Stimulated activated CD4-positive, alpha-beta T cell treated with anti-CD3 and anti-CD28 coated beads, Interleukin-1b, Interleukin-23, amount 100 ng/mL, for 48 hours (primary cell): ENCODE results near the gene PDCD2L.
"Not testable (repeated sequence)": the region's sequence is repeated elsewhere in the genome, so short reads cannot be mapped to it uniquely, and the experiment has no call there.

Experiments used
- DNase-seq: peaks from one replicate; pipeline ENCODE4 v3.0.0-alpha.2; 2020

Gene PDCD2L

DNA sequence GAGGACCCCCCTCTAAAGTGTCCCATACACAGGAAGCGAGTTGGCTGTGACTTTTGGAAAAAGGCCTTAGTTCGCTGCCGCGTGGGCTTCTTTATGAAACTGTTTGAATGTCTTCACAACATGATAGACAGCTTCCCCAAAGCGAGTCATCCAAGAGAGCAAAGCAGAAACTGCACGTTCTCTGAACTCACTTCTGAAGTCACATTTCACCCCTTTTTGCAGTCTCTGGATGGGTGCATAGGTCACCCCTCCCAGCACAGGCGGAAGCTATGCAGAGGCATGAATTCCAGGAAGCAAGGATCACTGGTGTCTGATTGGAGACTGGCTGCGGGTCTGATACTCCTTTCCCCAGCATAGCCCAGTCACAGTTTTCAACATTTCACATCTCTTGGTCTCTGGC lies 28.6 kb upstream of the PDCD2L start:
- no peak for DNase-seq

DNA sequence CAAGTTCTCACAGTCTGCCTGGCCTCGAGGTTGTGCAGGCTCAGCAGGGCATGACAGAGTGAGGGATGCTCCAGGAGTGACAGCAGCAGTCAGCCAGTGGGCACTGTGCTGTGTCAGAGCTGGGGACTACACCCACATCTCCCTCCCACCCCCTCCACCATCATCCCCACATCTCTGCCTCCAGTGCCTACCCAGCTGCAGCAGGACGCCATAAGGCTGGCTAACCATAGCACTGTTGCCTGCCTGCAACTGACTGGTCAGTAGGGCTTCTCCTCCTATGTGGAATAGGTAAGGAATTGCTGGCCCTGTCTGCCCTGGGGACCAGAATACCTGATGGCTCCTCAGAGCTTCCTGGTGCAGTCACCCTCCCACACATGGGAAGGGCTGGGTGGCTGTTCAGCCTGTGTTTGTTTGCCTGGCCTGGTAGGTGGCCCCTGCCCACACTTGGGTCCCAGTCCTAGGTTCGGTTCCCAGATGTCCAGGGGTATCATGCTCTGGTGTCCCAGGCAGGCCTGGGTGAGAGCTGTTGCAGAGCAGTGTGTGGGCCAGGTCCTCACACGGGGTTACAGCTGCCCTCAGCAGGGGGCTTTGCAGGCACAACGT lies 23.5 kb upstream of the PDCD2L start:
- no peak for DNase-seq

DNA sequence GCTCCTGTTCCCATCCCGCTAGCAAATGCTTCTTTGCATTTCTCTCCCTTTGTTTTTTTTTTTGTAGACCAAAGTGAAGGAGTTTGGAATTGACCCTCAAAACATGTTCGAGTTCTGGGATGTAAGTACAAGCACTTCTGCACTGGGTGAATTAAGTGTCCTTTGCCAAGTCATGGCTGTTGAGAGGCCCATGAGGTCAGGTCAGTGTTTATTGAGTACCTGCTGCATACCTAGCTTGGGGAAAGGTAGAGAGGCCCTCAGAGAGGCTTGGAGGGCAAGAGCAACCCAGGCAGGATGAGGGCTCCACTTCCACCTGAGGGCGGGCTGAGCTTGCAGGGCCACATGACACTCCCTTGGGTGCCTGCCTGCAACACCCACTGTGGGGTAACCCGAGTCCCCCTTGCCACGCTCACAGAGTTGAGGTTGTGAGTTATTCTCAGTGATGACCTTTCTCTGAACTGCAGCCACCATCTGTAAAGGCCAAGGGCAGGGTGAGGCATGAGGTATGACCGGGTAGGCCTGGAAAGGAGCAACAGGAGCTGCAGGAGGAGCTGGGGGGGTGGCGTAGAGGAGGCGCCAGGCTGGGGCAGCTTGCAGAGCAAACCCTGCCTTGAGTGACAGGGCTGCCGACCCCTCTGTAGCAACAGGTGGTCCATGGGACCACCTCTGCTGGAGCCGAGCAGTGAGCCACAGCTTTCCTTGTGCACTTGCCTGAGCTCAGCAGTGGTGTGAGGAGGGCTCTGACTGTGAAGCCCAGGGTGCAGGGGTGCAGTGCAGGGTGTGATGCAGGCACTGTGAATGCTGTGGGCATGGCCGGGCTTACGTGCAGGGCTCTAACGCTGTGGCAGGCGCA lies 22.6 kb upstream of the PDCD2L start:
- DNase-seq = no peak

DNA sequence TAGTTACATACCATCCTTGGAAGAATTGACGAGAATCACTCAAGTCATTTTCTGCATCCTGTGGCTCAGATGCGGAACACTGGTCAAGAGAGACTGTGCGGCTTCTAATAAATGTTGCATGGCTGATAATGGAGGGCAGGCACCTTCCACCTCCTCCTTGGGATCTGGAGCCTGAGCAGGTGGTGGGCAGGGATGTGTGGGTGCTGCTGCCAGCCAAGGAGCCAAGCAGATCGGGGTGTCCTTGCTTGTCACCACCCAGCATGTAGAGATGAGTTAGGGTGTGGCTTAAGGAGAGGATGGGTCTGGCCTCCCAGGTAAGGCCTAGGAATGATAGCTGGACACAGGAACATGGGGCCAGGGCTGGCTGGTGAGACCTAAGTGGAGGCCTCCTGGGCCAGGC lies 21.7 kb upstream of the PDCD2L start:
- DNase-seq = no peak

DNA sequence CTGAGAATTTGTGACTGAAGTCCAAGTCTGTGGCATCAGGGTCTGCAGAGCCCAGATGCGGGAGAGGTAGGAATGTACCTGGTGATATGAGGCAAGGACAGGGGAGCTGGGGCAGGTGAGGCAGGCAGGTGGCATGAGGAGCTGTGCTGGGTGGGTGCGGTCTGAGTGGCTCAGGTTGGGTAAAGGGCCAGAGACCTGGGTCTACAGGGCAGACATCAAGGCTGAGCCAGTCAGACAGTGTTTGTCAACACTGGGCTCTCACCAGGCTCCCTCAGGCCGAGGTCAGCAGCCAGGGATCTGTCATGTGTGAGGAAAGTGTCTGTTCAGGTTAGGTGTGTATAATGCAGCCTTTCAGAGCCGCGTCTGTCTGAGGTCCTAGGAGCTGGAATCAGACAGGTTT lies 20.6 kb upstream of the PDCD2L start:
- no peak for DNase-seq

DNA sequence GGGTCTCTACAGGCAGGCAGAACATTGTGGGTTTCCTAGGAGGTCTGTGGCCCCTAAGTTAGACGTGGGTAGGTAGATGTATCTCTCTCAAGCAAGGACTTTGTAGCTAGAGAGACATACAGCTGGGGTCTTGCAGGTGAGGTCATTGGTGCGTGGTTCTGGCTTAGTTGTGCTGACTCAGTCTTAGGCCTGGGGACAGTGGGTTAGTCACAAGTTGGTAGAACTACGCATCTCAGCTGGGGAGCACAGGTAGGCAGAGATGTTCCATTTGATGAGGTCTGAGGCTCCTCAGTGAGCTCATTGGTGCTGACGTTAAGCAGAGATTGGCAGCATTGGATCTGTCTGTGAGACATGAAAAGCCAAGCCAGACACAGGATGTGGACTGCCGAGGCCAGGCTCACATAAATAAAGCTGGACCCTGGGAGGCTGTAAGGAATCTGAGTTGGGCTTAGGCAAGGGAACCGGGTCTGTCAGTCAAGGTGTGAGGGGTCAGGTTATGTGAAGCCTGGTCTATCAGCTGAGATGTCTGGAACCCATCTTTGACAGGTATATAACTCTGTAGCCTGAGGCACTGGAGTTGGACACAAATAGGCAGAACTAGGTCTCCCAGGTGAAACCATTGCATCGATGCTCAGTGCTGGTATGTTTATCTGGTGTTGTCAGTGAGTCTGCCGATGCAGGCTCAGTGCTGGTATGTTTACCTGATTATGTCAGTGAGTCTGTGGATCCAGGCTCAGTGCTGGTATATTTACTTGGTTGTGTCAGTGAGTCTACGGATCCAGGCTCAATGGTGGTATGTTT lies 17.4 kb upstream of the PDCD2L start:
- DNase-seq = no peak

DNA sequence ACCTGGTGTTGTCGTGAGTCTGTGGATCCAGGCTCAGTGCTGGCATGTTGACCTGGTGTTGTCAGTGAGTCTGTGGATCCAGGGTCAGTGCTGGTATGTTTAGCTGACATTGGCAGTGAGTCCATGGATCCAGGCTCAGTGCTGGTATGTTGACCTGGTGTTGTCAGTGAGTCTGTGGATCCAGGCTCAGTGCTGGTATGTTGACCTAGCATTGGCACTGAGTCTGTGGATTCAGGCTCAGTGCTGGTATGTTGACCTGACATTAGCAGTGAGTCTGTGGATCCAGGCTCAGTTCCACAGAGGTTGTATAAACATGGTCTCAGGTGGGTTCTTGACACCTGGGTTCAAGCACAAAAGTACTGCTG lies 16.8 kb upstream of the PDCD2L start:
- no peak for DNase-seq

DNA sequence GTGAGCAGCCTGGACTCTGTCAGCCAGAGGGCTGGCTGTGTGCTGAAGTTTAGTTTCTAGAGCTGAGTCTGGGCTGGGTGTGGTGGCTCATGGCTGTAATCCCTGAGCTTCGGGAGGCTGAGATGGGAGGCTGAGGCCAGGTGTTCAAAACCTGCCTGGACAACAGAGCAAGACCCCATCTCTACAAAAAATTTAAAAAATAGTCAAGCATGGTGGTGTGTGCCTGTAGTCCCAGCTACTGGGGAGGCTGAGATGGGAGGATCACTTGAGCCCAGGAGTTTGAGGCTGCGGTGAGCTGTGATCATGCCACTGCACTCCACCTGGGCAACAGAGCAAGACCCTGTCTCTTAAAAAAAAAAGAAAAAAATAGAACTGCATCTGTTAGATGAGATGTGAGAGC lies 15.5 kb upstream of the PDCD2L start:
- not testable (repeated sequence) for DNase-seq

DNA sequence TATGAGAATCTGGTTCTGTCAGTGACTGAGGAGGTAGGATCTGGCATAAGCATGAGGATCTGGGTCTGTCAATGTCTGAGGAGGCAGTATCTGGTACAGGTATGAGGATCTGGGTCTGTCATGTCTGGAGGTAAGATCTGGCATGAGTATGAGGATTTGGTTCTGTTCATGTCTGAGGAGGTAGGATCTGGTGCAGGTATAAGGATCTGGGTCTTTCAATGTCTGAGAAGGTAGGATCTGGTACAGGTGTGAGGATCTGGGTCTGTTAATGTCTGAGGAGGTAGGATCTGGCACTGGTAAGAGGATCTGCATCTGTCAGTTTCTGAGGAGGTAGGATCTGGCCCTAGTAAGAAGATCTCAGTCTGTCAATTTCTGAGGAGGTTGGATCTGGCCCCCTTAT lies 12.4 kb upstream of the PDCD2L start:
- no peak for DNase-seq

DNA sequence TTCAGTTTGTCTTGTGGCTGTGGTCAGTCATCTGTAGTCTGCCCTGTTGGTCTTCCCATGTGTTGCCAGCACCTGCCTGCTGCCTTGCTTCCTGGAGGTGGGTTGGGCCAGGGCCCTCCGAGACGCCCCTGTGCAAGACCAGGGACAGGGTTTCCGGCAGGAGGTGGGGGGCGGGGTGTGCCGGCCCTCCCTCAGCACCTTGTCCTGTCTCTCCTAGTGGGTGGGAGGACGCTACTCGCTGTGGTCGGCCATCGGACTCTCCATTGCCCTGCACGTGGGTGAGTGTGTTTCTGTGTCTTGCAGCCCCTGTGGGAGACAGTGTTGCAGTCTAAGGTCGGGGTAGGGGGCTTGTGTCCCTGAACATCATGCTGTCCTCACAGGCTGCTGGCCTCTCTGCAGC lies 11.2 kb upstream of the PDCD2L start:
- DNase-seq = no peak

DNA sequence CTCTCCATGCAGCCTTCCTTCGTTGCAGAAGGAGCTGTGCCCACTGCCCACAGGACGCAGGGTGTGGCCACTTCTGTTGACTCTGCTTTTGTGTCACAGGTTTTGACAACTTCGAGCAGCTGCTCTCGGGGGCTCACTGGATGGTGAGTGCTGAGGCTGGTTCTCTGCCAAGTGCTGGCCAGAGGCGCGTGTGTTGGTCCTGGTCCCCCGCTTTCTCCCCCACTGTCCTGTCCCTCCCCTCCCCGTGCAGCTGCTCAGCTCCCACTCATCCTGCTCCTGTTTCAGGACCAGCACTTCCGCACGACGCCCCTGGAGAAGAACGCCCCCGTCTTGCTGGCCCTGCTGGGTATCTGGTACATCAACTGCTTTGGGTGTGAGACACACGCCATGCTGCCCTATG lies 10.6 kb upstream of the PDCD2L start:
- DNase-seq = no peak

DNA sequence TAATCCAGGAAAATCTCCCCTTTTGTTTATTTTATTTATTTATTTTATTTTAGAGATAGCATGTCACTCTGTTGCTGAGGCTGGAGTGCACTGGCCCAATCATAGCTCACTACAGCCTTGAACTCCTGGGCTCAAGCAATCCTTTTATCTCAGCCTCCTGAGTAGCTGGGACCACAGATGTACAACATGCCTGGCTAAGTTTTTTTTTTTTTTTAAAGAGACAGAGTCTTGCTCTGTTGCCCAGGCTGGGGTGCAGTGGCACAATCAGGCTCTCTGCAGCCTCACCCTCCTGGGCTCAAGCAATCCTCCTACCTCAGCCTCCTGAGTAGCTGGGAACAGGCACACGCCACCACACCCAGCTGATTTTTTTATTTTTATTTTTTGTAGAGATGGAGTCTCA lies 6.3 kb upstream of the PDCD2L start:
- no peak for DNase-seq

DNA sequence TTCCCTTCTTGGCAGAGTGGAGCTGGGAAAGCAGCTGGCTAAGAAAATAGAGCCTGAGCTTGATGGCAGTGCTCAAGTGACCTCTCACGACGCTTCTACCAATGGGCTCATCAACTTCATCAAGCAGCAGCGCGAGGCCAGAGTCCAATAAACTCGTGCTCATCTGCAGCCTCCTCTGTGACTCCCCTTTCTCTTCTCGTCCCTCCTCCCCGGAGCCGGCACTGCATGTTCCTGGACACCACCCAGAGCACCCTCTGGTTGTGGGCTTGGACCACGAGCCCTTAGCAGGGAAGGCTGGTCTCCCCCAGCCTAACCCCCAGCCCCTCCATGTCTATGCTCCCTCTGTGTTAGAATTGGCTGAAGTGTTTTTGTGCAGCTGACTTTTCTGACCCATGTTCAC lies 4.3 kb upstream of the PDCD2L start:
- DNase-seq = no peak

DNA sequence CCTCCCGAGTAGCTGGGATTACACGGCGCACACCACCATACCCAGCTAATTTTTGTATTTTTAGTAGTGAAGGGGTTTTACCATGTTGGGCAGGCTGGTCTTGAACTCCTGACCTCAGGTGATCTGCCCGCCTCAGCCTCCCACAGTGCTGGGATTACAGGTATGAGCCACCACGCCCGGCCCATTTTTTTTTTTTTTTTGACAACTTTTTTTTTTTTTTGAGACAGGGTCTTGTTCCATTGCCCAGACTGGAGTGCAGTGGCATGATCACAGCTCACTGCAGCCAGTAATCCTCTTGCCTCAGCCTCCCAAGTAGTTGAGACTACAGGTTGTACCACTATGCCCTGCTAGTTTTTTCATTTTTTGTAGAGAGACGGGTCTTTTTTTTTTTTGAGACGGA lies 3.4 kb upstream of the PDCD2L start:
- DNase-seq = not testable (repeated sequence)

DNA sequence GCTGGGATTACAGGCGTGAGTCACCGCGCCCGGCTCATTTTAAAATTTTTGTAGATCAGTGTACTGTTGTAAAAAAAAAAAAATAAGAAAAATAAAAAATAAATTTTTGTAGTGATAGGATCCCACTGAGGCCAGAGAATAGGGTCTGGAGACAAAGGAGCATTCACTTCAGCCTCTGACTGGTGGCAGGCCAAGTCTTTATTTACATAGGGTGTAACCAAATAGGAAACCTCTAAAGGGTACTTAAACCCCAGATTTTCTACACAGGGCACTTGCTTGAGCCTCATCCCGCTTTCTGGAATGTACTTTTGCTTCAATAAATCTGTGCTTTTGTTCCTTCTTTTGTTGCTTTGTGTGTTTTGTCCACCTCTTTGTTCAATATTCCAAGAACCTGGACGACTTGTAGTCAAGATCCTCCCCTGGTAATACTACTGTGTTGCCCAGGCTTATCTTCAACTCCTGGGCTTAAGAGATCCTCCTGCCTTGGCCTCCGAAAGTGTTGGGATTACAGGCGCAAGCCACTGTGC lies 2.1 kb upstream of the PDCD2L start:
- DNase-seq = no peak

DNA sequence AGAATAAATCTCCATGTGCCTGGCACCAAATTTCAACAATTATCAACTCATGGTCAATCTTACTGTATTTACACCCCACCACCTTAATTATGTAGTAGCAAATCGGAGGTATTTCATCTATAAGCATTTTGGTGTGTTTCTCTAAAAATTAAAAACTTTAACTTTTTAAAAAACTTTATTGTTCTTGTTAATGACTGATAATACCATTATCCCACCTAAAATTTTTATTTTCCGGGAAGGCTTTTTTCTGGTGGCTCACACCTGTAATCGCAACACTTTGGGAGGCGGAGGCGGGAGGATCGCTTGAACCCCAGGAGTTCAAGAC lies 453 bp upstream of the PDCD2L start:
- DNase-seq = no peak

DNA sequence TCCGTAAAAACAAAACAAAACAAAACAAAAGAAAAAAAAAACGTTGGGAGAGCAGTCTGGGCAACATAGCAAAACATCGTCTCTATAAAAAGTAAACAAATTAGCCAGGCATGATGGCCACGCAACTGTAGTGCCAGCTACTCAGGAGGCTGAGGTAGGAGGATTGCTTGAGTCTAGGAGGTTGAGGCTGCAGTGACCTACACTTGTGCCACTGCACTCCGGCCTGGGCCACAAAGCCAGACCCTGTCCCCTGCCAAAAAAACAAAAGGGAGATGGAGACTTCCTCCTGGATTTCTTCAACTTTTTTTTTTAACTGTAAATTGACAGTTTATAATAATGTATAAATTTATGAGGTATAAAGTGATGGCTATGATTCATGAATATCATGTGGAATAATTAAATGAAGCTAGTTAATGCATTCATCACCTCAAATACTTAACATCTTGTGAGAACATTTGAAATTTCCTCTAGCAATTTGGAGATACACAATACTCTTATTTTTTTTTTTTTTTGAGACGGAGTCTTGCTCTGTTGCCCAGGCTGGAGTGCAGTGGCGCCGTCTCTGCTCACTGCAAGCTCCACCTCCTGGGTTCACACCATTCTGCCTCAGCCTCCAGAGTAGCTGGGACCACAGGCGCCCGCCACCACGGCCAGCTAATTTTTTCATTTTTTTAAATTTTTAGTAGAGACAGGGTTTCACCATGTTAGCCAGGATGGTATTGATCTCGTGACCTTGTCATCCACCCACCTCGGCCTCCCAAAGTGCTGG lies 1.9 kb downstream of the PDCD2L start:
- no peak for DNase-seq

DNA sequence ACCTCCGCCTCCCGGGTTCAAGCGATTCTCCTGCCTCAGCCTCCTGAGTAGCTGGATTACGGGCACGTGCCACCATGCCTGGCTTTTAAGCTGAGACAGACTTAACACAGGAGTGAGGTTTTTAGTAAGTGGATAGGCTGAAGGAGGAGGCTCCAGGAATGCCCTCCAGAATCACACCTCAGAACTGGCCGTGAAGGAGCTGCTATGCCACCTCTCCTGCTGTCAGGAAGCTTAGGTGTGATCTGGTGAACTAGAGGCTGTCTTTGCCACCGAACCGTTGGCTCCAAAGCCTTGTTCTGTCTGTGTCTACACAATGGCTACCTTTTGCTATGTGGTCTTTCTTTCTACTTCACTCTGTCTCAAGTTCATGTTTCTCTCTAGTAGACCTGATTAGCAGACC lies 4.2 kb downstream of the PDCD2L start:
- DNase-seq = no peak

DNA sequence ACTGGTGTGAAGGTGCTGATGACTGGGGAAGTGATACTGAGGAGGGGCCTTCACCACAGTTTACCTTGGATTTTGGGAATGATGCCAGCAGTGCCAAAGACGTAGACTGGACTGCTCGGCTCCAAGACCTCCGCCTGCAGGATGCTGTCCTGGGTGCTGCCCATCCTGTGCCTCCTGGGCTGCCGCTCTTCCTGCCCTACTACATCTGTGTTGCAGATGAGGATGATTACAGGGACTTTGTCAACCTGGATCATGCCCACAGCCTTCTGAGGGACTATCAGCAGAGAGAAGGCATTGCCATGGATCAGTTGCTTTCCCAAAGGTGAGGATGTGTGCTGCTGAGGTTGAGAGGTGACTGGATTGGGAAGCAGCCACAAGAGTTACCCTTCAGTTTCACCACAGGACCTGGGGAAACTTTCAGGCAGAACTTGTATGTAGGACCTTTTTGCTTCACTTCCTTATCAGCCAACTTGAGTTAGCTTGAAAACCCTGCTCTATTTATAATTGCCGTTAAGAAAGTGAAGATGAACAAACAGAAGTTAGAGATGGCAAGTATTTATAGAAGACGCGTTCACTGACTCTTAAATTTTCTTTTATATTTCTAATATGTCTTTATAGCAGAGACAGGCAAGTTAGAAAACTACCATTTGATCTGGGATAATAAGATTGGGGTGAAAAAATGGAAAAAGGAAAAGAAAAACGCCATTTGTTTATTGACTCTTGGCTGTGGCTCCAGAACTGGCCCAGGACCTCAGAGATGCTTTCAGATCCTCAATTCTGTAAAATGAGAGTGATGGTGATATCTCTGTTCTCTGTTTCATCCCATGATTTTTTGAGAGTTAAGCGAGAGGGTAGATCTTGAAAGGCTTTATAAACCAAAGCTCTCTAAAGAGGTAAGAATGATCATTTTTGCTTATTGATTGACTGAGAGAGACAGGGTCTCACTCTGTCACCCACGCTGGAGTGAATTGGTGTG lies 5.3 kb downstream of the PDCD2L start:
- no peak for DNase-seq

DNA sequence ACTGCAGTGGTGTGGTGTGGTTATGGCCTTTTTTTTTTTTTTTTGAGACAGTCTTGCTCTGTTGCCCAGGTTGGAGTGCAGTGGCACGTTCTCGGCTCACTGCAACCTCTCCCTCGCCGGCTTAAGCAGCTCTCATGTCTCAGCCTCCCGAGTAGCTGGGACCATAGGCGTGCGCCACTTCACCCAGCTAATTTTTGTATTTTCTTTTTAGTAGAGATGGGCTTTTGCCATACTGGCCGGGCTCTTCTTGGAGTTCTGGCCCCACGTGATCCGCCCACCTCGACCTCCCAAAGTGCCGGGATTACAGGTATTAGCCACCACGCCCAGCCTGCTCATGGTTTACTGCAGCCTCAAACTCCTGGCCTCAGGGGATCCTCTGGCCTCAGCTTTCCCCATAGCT lies 7.0 kb downstream of the PDCD2L start:
- no peak for DNase-seq

DNA sequence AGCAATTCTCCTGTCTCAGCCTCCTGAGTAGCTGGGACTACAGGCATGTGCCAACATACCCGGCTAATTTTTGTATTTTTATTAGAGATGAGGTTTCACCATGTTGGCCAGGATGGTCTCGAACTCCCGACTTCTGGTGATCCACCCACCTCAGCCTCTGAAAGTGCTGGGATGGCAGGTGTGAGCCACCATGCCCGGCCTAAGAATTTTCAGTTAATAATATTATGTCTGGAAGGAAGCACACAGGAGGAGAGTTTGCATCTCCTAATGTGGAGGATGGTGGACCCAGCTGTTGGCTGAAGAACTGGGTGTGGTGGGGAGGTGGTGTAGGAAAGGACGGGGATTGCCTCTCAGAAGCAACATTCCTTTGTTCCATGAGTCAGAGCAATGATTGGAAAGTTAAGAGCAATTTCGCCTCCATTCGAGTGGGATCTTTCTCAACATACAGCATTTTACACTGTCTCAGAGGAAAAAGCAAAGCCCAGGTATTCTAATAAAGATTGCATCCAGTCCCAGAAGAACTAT lies 11.9 kb downstream of the PDCD2L start:
- no peak for DNase-seq

DNA sequence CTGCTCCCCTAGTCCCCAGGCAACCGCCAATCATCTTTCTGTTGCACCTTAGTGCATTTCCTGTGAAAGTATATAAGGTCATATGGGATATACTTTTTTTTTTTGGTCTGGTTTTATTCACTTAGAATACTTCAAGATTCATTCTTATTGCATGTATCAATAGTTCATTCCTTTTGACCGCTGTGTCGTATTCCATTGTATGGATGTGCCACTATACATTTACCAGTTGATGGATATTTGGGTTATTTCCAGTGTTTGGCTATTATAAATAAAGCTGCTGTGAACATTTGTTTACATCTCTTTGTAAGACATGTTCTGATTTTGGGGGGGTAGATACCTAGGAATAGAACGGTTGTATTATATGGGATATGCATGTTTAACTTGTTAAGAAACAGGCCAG lies 14.1 kb downstream of the PDCD2L start:
- no peak for DNase-seq
